A549 (cell line): ENCODE data around the gene SPP2. TPM values are rescaled to one million over a fixed set of nuclear protein-coding genes. Genes with fewer than 3 reads are reported as not detected.

Experiments used
- ATAC-seq, 2 experiments: fragments of 200-7000 bp in 1 of 2; fragments of >200 bp in 1 of 2; cut with Nextera tagmentation in 1 of 2; cut with Tn5 transposase in 1 of 2; 3 replicates each; pipeline versions ENCODE4 v1.8.0 to v1.9.1; 2018 to 2020; ENCODE audit warnings: mild to moderate bottlenecking in 1 of 2, moderate library complexity in 1 of 2
- CTCF ChIA-PET: fragments of 300-600 bp; sonication (Branson Sonifier 250); formaldehyde crosslinking; extraction: SDS; loops from one replicate; lab custom pipeline; 2021; ENCODE audit warnings: antibody characterized with exemption, inconsistent platforms; lab: Yijun Ruan, JAX
- POLR2A ChIA-PET: fragments of 350-600 bp; formaldehyde crosslinking; extraction: SDS; loops from one replicate; lab custom pipeline; 2021; ENCODE audit warnings: antibody characterized with exemption, inconsistent platforms; lab: Yijun Ruan, JAX
- DNase-seq, 2 experiments: peaks; one replicate each; pipeline versions ENCODE4 v3.0.0 to v3.0.0-alpha.2; 2011 to 2016; ENCODE audit warnings: low read depth in 1 of 2, low spot score in 1 of 2
- FAIRE-seq: peaks from 2 replicates; lab custom pipeline; 2011; peaks lifted over from hg19 to GRCh38; lab: Jason Lieb, UNC
- H3K27ac ChIP-seq, 2 experiments: fragments of >200 bp; sonication (Bioruptor Twin); formaldehyde crosslinking; 3 replicates each; pipeline ENCODE4 v1.5.1; 2016 to 2017
- H3K4me1 ChIP-seq: fragments of >200 bp; sonication (Bioruptor Twin); formaldehyde crosslinking; 3 replicates; pipeline ENCODE4 v1.6.1; 2016
- H3K4me2 ChIP-seq: fragments of >200 bp; sonication (Bioruptor Twin); formaldehyde crosslinking; 3 replicates; pipeline ENCODE4 v1.6.1; 2016
- H3K4me3 ChIP-seq: fragments of >200 bp; sonication (Bioruptor Twin); formaldehyde crosslinking; 3 replicates; pipeline ENCODE4 v1.5.1; 2016
- H3K9me3 ChIP-seq: fragments of >200 bp; sonication (Bioruptor Twin); formaldehyde crosslinking; 3 replicates; pipeline ENCODE4 v1.6.1; 2016
- BCL3 ChIP-seq: fragments of >200 bp; sonication (Bioruptor Twin); formaldehyde crosslinking; IDR thresholded peaks from 3 replicates; pipeline ENCODE4 v1.6.1; 2016
- BHLHE40 ChIP-seq: IDR thresholded peaks from 2 replicates; pipeline ENCODE4 v1.6.1; 2012; ENCODE audit warnings: low read depth, low read length, inconsistent platforms
- CBX2 ChIP-seq: fragments of 200-600 bp; sonication (generic); IDR thresholded peaks from 2 replicates; pipeline ENCODE4 v1.6.1; 2016; ENCODE audit warnings: low read depth, mild to moderate bottlenecking, borderline replicate concordance
- CEBPB ChIP-seq, 2 experiments: fragments of >200 bp in 1 of 2; sonication (Bioruptor Twin) in 1 of 2; formaldehyde crosslinking in 1 of 2; IDR thresholded peaks; 2 replicates each; pipeline ENCODE4 v1.6.1; 2012 to 2016
- E2F6 ChIP-seq: IDR thresholded peaks from 2 replicates; pipeline ENCODE4 v1.6.1; 2012; ENCODE audit warnings: low read depth, borderline replicate concordance
- ESRRA ChIP-seq: fragments of 150-350 bp; IDR thresholded peaks from 2 replicates; pipeline ENCODE4 v1.6.1; 2014; ENCODE audit warnings: mild to moderate bottlenecking, low read length, borderline replicate concordance
- HDAC2 ChIP-seq: fragments of 200-600 bp; sonication (generic); IDR thresholded peaks from 2 replicates; pipeline ENCODE4 v1.6.1; 2016
- HEYL ChIP-seq: fragments of 250-450 bp; sonication (Bioruptor Pico); IDR thresholded peaks from 2 replicates; pipeline ENCODE4 v1.8.0; 2021; ENCODE audit warnings: mild to moderate bottlenecking, moderate library complexity
- HOXB5 ChIP-seq: fragments of 250-450 bp; sonication (Bioruptor Pico); IDR thresholded peaks from 2 replicates; pipeline ENCODE4 v1.5.0; 2020; ENCODE audit warnings: mild to moderate bottlenecking, moderate library complexity
- JUN ChIP-seq, 2 experiments: fragments of >200 bp; sonication (Bioruptor Twin); formaldehyde crosslinking; IDR thresholded peaks; 2 replicates in 1 of 2; 3 replicates in 1 of 2; pipeline ENCODE4 v1.6.1; 2016 to 2017
- JUNB ChIP-seq: fragments of >200 bp; sonication (Bioruptor Twin); formaldehyde crosslinking; IDR thresholded peaks from 2 replicates; pipeline ENCODE4 v1.6.1; 2016
- KDM1A ChIP-seq: fragments of 200-600 bp; sonication (generic); IDR thresholded peaks from 2 replicates; pipeline ENCODE4 v1.6.1; 2016; ENCODE audit warnings: low read depth, mild to moderate bottlenecking
- MAZ ChIP-seq: fragments of 150-350 bp; IDR thresholded peaks from 2 replicates; pipeline ENCODE4 v1.6.1; 2014; ENCODE audit warnings: antibody characterized with exemption, low read depth, low read length, borderline replicate concordance
- POLR2A ChIP-seq: IDR thresholded peaks from 2 replicates; pipeline ENCODE4 v1.6.1; 2012; ENCODE audit warnings: mild to moderate bottlenecking, low read length
- POLR2AphosphoS2 ChIP-seq: conservative IDR thresholded peaks from 2 replicates; pipeline ENCODE4 v1.6.1; 2012; ENCODE audit warnings: low read length, improper control_type of control experiment, inconsistent platforms
- RAD21 ChIP-seq, 2 experiments: fragments of >200 bp in 1 of 2; sonication (Bioruptor Twin) in 1 of 2; formaldehyde crosslinking in 1 of 2; IDR thresholded peaks in 1 of 2; conservative IDR thresholded peaks in 1 of 2; 2 replicates in 1 of 2; 3 replicates in 1 of 2; pipeline ENCODE4 v1.6.1; 2012 to 2018; ENCODE audit warnings: inconsistent platforms in 1 of 2
- RARB ChIP-seq: fragments of 250-450 bp; sonication (Bioruptor Pico); IDR thresholded peaks from 2 replicates; pipeline ENCODE4 v1.8.0; 2021; ENCODE audit warnings: mild to moderate bottlenecking, moderate library complexity
- REST ChIP-seq: fragments of 200-600 bp; sonication (generic); IDR thresholded peaks from 2 replicates; pipeline ENCODE4 v1.6.1; 2016; ENCODE audit warnings: antibody characterized with exemption, mild to moderate bottlenecking, moderate library complexity
- TP53 ChIP-seq: fragments of 250-450 bp; sonication (Bioruptor Pico); IDR thresholded peaks from 2 replicates; pipeline ENCODE4 v1.5.0; 2021; ENCODE audit warnings: mild to moderate bottlenecking, moderate library complexity
- ZNF302 ChIP-seq: fragments of 250-450 bp; sonication (Bioruptor Pico); IDR thresholded peaks from 2 replicates; pipeline ENCODE4 v1.9.0; 2021; ENCODE audit warnings: inconsistent platforms, mild to moderate bottlenecking, moderate library complexity
- WGBS: methylation state at CpG from one replicate; pipeline ENCODE4 v1.1.6; 2017; ENCODE audit errors: missing lambda C conversion rate; 5-methylcytosine and 5-hydroxymethylcytosine counted together
- polyA plus RNA-seq, 4 experiments: library from polyadenylated mRNA; depleted of rRNA in 3 of 4; stranded (reverse); fragments of >200 nt; fragmentation: RNase III in 1 of 4; extraction: RNeasy Plus Mini Kit Qiagen cat#74134 plus additional on column Dnase treatment in 1 of 4; gene quantifications; 2 replicates in 3 of 4; 3 replicates in 1 of 4; pipeline ENCODE4 v1.2.3, GENCODE V29; 2011 to 2017
- TF ChIP-seq, protein P1 (sequence below): fragments of 150-350 bp; IDR thresholded peaks from 2 replicates; pipeline ENCODE4 v1.6.1; 2014; ENCODE audit warnings: low read depth, mild to moderate bottlenecking, low read length

The SPP2 gene
- polyA plus RNA-seq, 2 of the 4 experiments (the other 2 are of a cell fraction), result not detected

GRCh38 chr2:234075947-234076346, 25.4 kb downstream of the SPP2 start:
- TF ChIP-seq BCL3 (no peak), POLR2A (no peak), RARB (CRISPR knock-in tag) (no peak), JUN (IDR thresholded peaks at IDR 0.05) (no peak), JUNB (no peak), MAZ (no peak), ESRRA (no peak), REST (no peak), TP53 (CRISPR knock-in tag) (no peak), E2F6 (no peak), CBX2 (no peak), HDAC2 (no peak), CEBPB (IDR thresholded peaks at IDR 0.05) (no peak), POLR2AphosphoS2 (no peak), ZNF302 (CRISPR knock-in tag) (no peak), HOXB5 (CRISPR knock-in tag) (no peak), BHLHE40 (no peak), KDM1A (no peak), RAD21 (conservative IDR thresholded peaks at IDR 0.05 in 1 of 2, IDR thresholded peaks at IDR 0.05 in 1 of 2) (no peak)
- ChIA-PET CTCF (no interaction called here), POLR2A (interaction anchor here (0.6 kb wide), 1 partner anchor 72 kb away, joined by 3 read pairs; no protein-coding TSS in a partner anchor)
- Histone ChIP-seq H3K4me2 (no peak overlapping the region), H3K4me3 (no peak overlapping the region), H3K27ac (no peak overlapping the region), H3K4me1 (no peaks in the 10 kb centered on the region), H3K9me3 (no peaks in the 10 kb centered on the region)
- DNase-seq (no peak), FAIRE-seq (no peak), ATAC-seq (no peak)
- WGBS, result 83% methylated on average over 8 of the region's 8 CpGs

- no peak overlapping the region for H3K4me2 ChIP-seq
- no peak for ATAC-seq
- ChIA-PET CTCF (interaction anchor here (0.9 to 1.1 kb wide), 2 partner anchors 29 to 60 kb away, joined by 3 read pairs; no protein-coding TSS in a partner anchor), POLR2A (interaction anchor here (0.6 kb wide), 1 partner anchor 72 kb away, joined by 3 read pairs; no protein-coding TSS in a partner anchor)
- no peak for FAIRE-seq
- WGBS, result 97% methylated on average over 3 of the region's 3 CpGs
- DNase-seq, result no peak
- no peaks in the 10 kb centered on the region for H3K4me1 ChIP-seq
- TF ChIP-seq HEYL (no peak), E2F6 (no peak)
- TF ChIP-seq, protein P1, sequence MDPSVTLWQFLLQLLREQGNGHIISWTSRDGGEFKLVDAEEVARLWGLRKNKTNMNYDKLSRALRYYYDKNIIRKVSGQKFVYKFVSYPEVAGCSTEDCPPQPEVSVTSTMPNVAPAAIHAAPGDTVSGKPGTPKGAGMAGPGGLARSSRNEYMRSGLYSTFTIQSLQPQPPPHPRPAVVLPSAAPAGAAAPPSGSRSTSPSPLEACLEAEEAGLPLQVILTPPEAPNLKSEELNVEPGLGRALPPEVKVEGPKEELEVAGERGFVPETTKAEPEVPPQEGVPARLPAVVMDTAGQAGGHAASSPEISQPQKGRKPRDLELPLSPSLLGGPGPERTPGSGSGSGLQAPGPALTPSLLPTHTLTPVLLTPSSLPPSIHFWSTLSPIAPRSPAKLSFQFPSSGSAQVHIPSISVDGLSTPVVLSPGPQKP, result no peak
- H3K4me3 ChIP-seq, result no peak overlapping the region
- H3K9me3 ChIP-seq, result no peaks in the 10 kb centered on the region
- no peak overlapping the region for H3K27ac ChIP-seq
These were observed 25.9 kb downstream of the SPP2 start for GRCh38 chr2:234076451-234076850.
